Tibial nerve (tissue), 4 donors: Measurements from ENCODE around the gene PRKCZ. TPM values are rescaled to one million over a fixed set of nuclear protein-coding genes. Genes with fewer than 3 reads are reported as not detected.

Experiments used
- DNase-seq, 2 donors: peaks; one replicate each; pipeline ENCODE4 v3.0.0-alpha.2; 2019; ENCODE audit warnings: low spot score in 2 of 2
- H3K27ac ChIP-seq, 4 donors: fragments of 200-600 bp; sonication (generic) in 3 of 4; one replicate each; pipeline ENCODE4 v1.5.1; 2017 to 2019; ENCODE audit warnings: mild to moderate bottlenecking in 1 of 4
- H3K27me3 ChIP-seq, 2 donors: fragments of 200-600 bp; sonication (generic) in 1 of 2; one replicate each; pipeline versions ENCODE4 v1.5.1 to v1.6.0; 2017 to 2019
- H3K36me3 ChIP-seq, 3 donors: fragments of 200-600 bp; sonication (generic); one replicate each; pipeline ENCODE4 v1.5.1; 2018 to 2019
- H3K4me1 ChIP-seq, 4 donors: fragments of 200-600 bp; sonication (generic) in 3 of 4; one replicate each; pipeline ENCODE4 v1.5.1; 2017 to 2019
- H3K4me3 ChIP-seq, 4 donors: fragments of 200-600 bp; sonication (generic) in 3 of 4; one replicate each; pipeline ENCODE4 v1.5.1; 2017 to 2019; ENCODE audit warnings: mild to moderate bottlenecking in 1 of 4, moderate library complexity in 1 of 4
- H3K9me3 ChIP-seq, 4 donors: fragments of 200-600 bp; sonication (generic) in 3 of 4; one replicate each; pipeline ENCODE4 v1.5.1; 2017 to 2019
- CTCF ChIP-seq, 5 experiments: fragments of 200-600 bp in 3 of 5; fragments of 450-650 bp in 2 of 5; sonication (generic) in 3 of 5; IDR thresholded peaks; one replicate each; pipeline ENCODE4 v1.5.1; 2016 to 2019; ENCODE audit warnings: antibody characterized with exemption in 5 of 5, mild to moderate bottlenecking in 3 of 5, moderate library complexity in 2 of 5
- EP300 ChIP-seq, 2 donors: sonication (generic); formaldehyde crosslinking; IDR thresholded peaks; one replicate each; pipeline ENCODE4 v1.6.1; 2017; ENCODE audit warnings: antibody characterized with exemption in 2 of 2, mild to moderate bottlenecking in 1 of 2
- POLR2A ChIP-seq, 2 donors: fragments of 450-650 bp; IDR thresholded peaks; one replicate each; pipeline ENCODE4 v1.6.1; 2017; ENCODE audit warnings: antibody characterized with exemption in 2 of 2, mild to moderate bottlenecking in 2 of 2, moderate library complexity in 2 of 2
- WGBS, 2 donors: methylation state at CpG; one replicate each; pipeline ENCODE4 v1.1.5; 2018; 5-methylcytosine and 5-hydroxymethylcytosine counted together
- total RNA-seq, 4 donors: library from RNA; depleted of rRNA; stranded (reverse); fragments of >200 nt; gene quantifications; one replicate each; pipeline ENCODE4 v1.1.0, GENCODE V29; 2016

The PRKCZ gene
- total RNA-seq, 4 donors from 2014 or later, result 2.0 to 3.9 (median 2.8) TPM

- H3K9me3 ChIP-seq, result no peaks in the 10 kb centered on the region
- H3K36me3 ChIP-seq, result no peaks in the 10 kb centered on the region
- peak; percentile 97 for DNase-seq
- H3K27ac ChIP-seq, result peak overlapping the region; percentile 93 to 100 (median 98)
- no peaks in the 10 kb centered on the region for H3K27me3 ChIP-seq
- H3K4me3 ChIP-seq, result peak overlapping the region; percentile 24 to 50 (median 34)
- peaks cover 3 to 36% (median 21%) of the 10 kb centered on the region in 4 donors for H3K4me1 ChIP-seq
- 5 to 8% methylated on average over 48 to 61 of the region's 63 CpGs for WGBS, 2 donors
- TF ChIP-seq POLR2A (IDR thresholded peaks at IDR 0.05) (peak; percentile 83 to 94), CTCF (IDR thresholded peaks at IDR 0.05) (peak in 2 of 5 experiments; percentile 34 to 36), EP300 (IDR thresholded peaks at IDR 0.05) (peak; percentile 87 to 98)
Observed at GRCh38 chr1:2133039-2133878, 83.0 kb downstream of the PRKCZ start.

- Histone ChIP-seq H3K27ac (peak overlapping the region; percentile 93 to 100 (median 98)), H3K36me3 (no peaks in the 10 kb centered on the region), H3K9me3 (no peaks in the 10 kb centered on the region), H3K4me3 (peak overlapping the region; percentile 24 to 50 (median 34)), H3K27me3 (no peaks in the 10 kb centered on the region), H3K4me1 (peaks cover 3 to 36% (median 21%) of the 10 kb centered on the region in 4 donors)
- no peak for DNase-seq
- WGBS, 2 donors, result 37 to 47% methylated on average over 12 to 15 of the region's 17 CpGs
- TF ChIP-seq CTCF (IDR thresholded peaks at IDR 0.05), result no peak
- no peak for TF ChIP-seq POLR2A (IDR thresholded peaks at IDR 0.05)
- no peak for TF ChIP-seq EP300 (IDR thresholded peaks at IDR 0.05)
Observed at GRCh38 chr1:2133879-2134215, 83.6 kb downstream of the PRKCZ start.

DNA sequence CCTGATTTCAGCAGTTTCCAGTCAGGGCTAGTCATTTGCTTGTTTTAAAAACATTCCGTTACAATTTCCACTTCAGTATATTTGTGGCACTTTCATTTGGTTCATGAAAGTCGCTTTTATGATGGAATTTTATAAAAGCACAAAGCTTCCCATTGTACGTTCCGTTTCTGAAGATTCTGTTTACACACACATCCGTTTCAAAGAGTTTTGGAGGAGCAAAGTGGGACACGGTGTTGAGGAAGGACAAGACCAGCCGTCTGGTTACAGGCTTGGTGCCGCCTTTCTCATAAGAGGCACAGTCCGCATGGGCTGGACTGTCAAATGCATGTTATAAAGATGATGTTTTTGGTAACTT lies 84.0 kb downstream of the PRKCZ start:
- Histone ChIP-seq H3K27me3 (no peaks in the 10 kb centered on the region), H3K27ac (peak overlapping the region; percentile 93 to 100 (median 98)), H3K36me3 (no peaks in the 10 kb centered on the region), H3K9me3 (no peaks in the 10 kb centered on the region), H3K4me3 (peak overlapping the region in 1 of 4 donors; percentile 50), H3K4me1 (peaks cover 3 to 36% (median 21%) of the 10 kb centered on the region in 4 donors)
- TF ChIP-seq EP300 (IDR thresholded peaks at IDR 0.05), result no peak
- TF ChIP-seq POLR2A (IDR thresholded peaks at IDR 0.05), result no peak
- no peak for TF ChIP-seq CTCF (IDR thresholded peaks at IDR 0.05)
- no peak for DNase-seq
- WGBS, 2 donors, result 59 to 61% methylated on average over 9 of the region's 9 CpGs

DNA sequence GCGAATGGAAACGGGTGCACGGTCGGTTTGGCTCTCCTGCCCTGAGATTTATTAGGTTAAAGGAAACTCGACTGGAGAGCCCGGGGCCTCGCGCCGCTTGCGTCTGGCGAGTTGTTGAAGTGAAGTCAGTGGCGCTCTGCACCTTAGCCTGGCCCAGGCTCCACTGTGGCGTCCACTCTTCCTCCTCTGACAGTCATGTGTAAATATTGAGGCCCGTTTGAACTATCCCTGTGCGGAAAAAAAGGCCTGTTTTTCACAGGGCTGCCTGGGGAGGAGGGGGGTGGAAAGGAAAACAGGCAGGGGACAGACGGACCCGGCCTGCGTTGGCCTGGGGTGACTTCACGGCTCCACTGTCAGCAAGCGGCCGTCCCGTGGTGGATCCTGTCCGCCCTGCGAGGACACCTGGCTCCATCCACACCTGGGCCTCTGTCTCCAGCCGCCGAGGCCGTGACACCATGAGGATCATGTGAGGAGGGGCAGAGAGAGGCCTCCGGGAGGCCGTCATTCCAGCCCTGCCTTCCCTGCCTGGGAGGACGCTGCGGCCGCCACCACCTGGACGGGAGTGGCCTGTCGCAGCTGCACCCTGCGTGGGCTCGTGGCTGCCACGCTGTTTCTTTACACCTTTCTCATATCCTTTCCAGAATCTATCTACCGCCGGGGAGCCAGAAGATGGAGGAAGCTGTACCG lies 84.6 kb downstream of the PRKCZ start:
- WGBS, 2 donors, result 67 to 79% methylated on average over 40 of the region's 40 CpGs
- H3K27me3 ChIP-seq, result no peaks in the 10 kb centered on the region
- H3K9me3 ChIP-seq, result no peaks in the 10 kb centered on the region
- peaks cover 3 to 36% (median 21%) of the 10 kb centered on the region in 4 donors for H3K4me1 ChIP-seq
- no peak for DNase-seq
- peak overlapping the region; percentile 93 to 100 (median 98) for H3K27ac ChIP-seq
- H3K36me3 ChIP-seq, result no peaks in the 10 kb centered on the region
- TF ChIP-seq CTCF (IDR thresholded peaks at IDR 0.05) (no peak), POLR2A (IDR thresholded peaks at IDR 0.05) (no peak), EP300 (IDR thresholded peaks at IDR 0.05) (no peak)
- no peak overlapping the region for H3K4me3 ChIP-seq

DNA sequence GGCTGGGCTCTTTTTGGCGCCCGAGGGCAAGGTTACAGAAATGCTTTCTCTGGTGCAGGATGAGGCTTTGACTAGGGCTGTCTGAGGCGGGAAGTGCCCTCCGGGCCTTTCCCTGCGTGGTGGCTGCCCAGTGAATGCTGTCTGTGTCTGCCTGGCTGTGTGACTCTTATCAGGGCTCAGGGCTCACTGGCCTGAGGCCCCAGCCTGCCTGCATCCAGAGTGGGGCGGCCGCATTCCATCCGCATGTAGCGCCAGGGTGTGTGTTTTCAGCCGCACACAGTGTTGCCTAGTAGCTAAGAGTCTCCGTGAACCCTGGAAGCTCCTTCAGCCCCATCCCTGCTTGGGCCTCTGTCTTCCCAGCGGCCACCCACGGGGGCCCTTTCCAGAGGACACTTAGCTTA lies 85.2 kb downstream of the PRKCZ start:
- 22 to 30% methylated on average over 12 to 13 of the region's 13 CpGs for WGBS, 2 donors
- no peaks in the 10 kb centered on the region for H3K36me3 ChIP-seq
- H3K4me3 ChIP-seq, result no peak overlapping the region
- peaks cover 3 to 36% (median 21%) of the 10 kb centered on the region in 4 donors for H3K4me1 ChIP-seq
- peak in 1 of 2 donors; percentile 55 for DNase-seq
- H3K9me3 ChIP-seq, result no peaks in the 10 kb centered on the region
- H3K27ac ChIP-seq, result peak overlapping the region; percentile 93 to 100 (median 98)
- peak; percentile 62 to 64 for TF ChIP-seq EP300 (IDR thresholded peaks at IDR 0.05)
- peak; percentile 19 to 40 for TF ChIP-seq POLR2A (IDR thresholded peaks at IDR 0.05)
- TF ChIP-seq CTCF (IDR thresholded peaks at IDR 0.05), result peak in 2 of 5 experiments; percentile 10 to 20
- no peaks in the 10 kb centered on the region for H3K27me3 ChIP-seq
